Activated B cell treated with CpG ODN at 0.5 μM for 24 hours (primary cell): ENCODE data around the gene TFPI. TPM values are rescaled to one million over a fixed set of nuclear protein-coding genes. Genes with fewer than 3 reads are reported as not detected.

Source experiments
- ATAC-seq: fragments of 200-7000 bp; cut with Tn5 transposase; one replicate; pipeline ENCODE4 v1.10.0; 2021; ENCODE audit warnings: low read depth, mild to moderate bottlenecking, moderate library complexity
- CTCF ChIA-PET: fragments of 350-600 bp; sonication (Branson Sonifier 250); formaldehyde crosslinking; loops from one replicate; lab custom pipeline; 2021; ENCODE audit warnings: antibody characterized with exemption; lab: Charles Lee
- POLR2A ChIA-PET: fragments of 350-600 bp; sonication (Branson Sonifier 250); formaldehyde crosslinking; loops from one replicate; lab custom pipeline; 2021; ENCODE audit warnings: antibody characterized with exemption; lab: Charles Lee
- DNase-seq: peaks from one replicate; pipeline ENCODE4 v3.0.0; 2022
- H3K27ac Mint-ChIP-seq: one replicate; pipeline ENCODE4 v1.8.0; 2020; ENCODE audit warnings: mixed read lengths
- H3K27me3 Mint-ChIP-seq: one replicate; pipeline ENCODE4 v1.8.0; 2021; ENCODE audit warnings: mixed read lengths
- H3K36me3 Mint-ChIP-seq: one replicate; pipeline ENCODE4 v1.8.0; 2021; ENCODE audit warnings: low read depth, mixed read lengths
- H3K4me1 Mint-ChIP-seq: one replicate; pipeline ENCODE4 v1.8.0; 2021; ENCODE audit warnings: mixed read lengths
- H3K4me3 Mint-ChIP-seq: one replicate; pipeline ENCODE4 v1.8.0; 2020; ENCODE audit warnings: mild to moderate bottlenecking, mixed read lengths
- H3K9me3 Mint-ChIP-seq: one replicate; pipeline ENCODE4 v1.8.0; 2020; ENCODE audit warnings: mixed read lengths
- CTCF ChIP-seq: fragments of 200-600 bp; IDR thresholded peaks from one replicate; pipeline ENCODE4 v1.8.0; 2022; ENCODE audit warnings: antibody characterized with exemption, mild to moderate bottlenecking
- intact Hi-C: fragments of 100-400 bp; cut with micrococcal nuclease; formaldehyde crosslinking; loops from one replicate; pipeline ENCODE4 v1.15.1; 2024
- total RNA-seq: library from RNA; stranded (reverse); gene quantifications from 2 replicates; pipeline ENCODE4 v1.2.3, GENCODE V29; 2022

Gene TFPI
- total RNA-seq, 1 donor from 2014 or later, result not detected

GRCh38 chr2:187462839-187463238 is 91.4 kb downstream of the TFPI start:
- ATAC-seq, result no peak
- no peak for TF ChIP-seq CTCF
- no peak for DNase-seq
- H3K36me3 Mint-ChIP-seq, result no peaks in the 10 kb centered on the region
- H3K9me3 Mint-ChIP-seq, result no peaks in the 10 kb centered on the region
- POLR2A ChIA-PET, result no interaction called here
- intact Hi-C loops, result no loop called here
- no peaks in the 10 kb centered on the region for H3K27me3 Mint-ChIP-seq
- H3K27ac Mint-ChIP-seq, result no peak overlapping the region
- CTCF ChIA-PET, result no interaction called here
- no peak overlapping the region for H3K4me3 Mint-ChIP-seq
- H3K4me1 Mint-ChIP-seq, result no peaks in the 10 kb centered on the region

DNA sequence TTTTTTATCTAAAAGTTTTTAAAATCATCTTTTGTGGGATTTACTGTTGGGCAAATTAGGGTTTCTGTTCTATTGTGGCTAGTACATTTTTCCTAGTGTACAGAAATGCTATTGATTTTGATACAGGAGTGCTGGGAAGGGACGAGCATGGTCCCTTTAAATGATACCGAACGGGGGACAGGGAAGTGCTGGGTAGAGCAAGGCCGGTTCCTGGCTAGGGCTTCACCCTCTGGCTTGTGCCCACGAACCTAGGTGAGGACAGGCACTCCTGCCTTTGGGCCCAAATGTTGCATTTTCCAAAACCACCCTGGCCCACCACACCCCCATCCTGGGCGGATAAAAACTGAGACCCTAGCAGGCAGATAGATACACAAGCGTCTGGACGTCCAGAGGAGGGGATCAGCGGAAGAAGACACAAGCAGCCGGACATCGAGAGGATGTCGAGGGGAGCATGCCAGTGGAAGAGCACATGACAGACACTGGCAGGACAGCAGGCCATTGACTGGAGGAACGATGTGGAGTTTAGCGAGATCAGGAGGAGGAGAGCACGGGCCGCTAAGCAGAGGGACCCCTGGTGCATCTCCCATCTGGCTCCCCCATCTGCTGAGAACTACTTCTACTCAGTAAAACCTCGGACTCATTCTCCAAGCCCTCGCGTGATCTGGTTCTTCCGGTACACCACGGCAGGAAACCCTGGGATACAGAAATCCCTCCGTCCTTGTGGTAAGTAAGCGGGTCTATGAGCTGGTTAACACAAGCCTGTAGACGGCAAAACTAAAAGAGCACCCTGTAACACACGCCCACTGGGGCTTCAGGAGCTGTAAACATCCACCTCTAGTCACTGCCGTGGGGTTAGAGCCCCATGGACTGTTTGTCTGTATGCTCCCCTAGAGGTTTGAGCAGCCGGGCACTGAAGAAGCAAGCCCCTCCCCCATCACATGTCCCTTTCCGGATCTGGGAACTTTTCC is 92.7 kb downstream of the TFPI start:
- intact Hi-C loops, result no loop called here
- ATAC-seq, result no peak
- no peak overlapping the region for H3K27ac Mint-ChIP-seq
- ChIA-PET CTCF (no interaction called here), POLR2A (no interaction called here)
- no peaks in the 10 kb centered on the region for H3K27me3 Mint-ChIP-seq
- no peaks in the 10 kb centered on the region for H3K9me3 Mint-ChIP-seq
- no peak overlapping the region for H3K4me3 Mint-ChIP-seq
- H3K36me3 Mint-ChIP-seq, result no peaks in the 10 kb centered on the region
- DNase-seq, result no peak
- TF ChIP-seq CTCF, result no peak
- H3K4me1 Mint-ChIP-seq, result no peaks in the 10 kb centered on the region

- intact Hi-C loops, result loop anchor here (10.0 kb wide), 1 partner anchor 594 kb away; no protein-coding TSS in a partner anchor
- no peak overlapping the region for H3K4me3 Mint-ChIP-seq
- POLR2A ChIA-PET, result no interaction called here
- TF ChIP-seq CTCF, result no peak
- no peaks in the 10 kb centered on the region for H3K9me3 Mint-ChIP-seq
- ATAC-seq, result no peak
- H3K27me3 Mint-ChIP-seq, result no peaks in the 10 kb centered on the region
- CTCF ChIA-PET, result no interaction called here
- no peak for DNase-seq
- no peak overlapping the region for H3K27ac Mint-ChIP-seq
- no peaks in the 10 kb centered on the region for H3K4me1 Mint-ChIP-seq
- H3K36me3 Mint-ChIP-seq, result no peaks in the 10 kb centered on the region
These were observed 95.0 kb downstream of the TFPI start for GRCh38 chr2:187459256-187459655.

DNA sequence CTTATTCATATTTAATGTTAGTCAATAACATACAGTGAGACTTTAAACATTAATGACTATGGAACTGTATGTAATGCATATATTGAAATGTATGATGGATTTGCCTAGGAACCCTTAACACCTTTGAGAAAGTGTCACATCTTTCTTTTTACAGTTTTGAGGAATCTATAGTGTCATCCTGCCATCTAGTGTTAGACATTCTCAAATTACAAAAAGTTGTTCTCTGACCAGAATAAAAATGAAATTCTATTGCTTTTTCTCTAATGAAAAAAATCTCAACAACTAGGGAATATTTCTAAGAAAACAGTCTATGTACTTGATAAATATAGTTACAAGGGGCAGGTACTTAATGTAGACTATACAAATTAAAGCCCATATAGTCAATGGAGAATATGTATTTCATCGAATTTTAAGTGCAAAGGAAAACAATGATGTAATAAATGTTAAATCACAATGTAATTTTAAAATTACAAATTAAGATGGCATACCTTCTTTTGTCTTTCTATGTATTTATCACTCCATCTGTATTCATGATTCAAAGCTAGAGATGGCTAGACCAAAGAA is 101.1 kb downstream of the TFPI start:
- H3K4me1 Mint-ChIP-seq, result no peaks in the 10 kb centered on the region
- CTCF ChIA-PET, result no interaction called here

More for the DNA sequence above, 101.1 kb downstream of the TFPI start:
- DNase-seq, result no peak
- ATAC-seq, result no peak
- Mint-ChIP-seq H3K4me3 (no peak overlapping the region), H3K27me3 (no peaks in the 10 kb centered on the region), H3K27ac (no peak overlapping the region), H3K9me3 (no peaks in the 10 kb centered on the region), H3K36me3 (no peaks in the 10 kb centered on the region)
- TF ChIP-seq CTCF, result no peak
- POLR2A ChIA-PET, result no interaction called here
- intact Hi-C loops, result loop anchor here (5.0 to 10.0 kb wide), 2 partner anchors 588 to 951 kb away; no protein-coding TSS in a partner anchor
